LoVo (cell line): Measurements from ENCODE around the gene GRIP1.
A peak's percentile ranks its signal among the peaks of the same experiment; 100 is the strongest.

ENCODE experiments used
- DNase-seq: peaks from one replicate; pipeline ENCODE4 v3.0.0-alpha.2; 2016; ENCODE audit warnings: low spot score

Gene GRIP1

GRCh38 chr12:66453120-66453519 lies 225.8 kb downstream of the GRIP1 start:
- no peak for DNase-seq

- no peak for DNase-seq
Observed at GRCh38 chr12:66449531-66449930, 229.3 kb downstream of the GRIP1 start.

- no peak for DNase-seq
Observed at GRCh38 chr12:66447643-66448042, 231.2 kb downstream of the GRIP1 start.

GRCh38 chr12:66446276-66446675 lies 232.6 kb downstream of the GRIP1 start:
- DNase-seq: no peak

GRCh38 chr12:66441905-66442559 lies 236.8 kb downstream of the GRIP1 start:
- no peak for DNase-seq

GRCh38 chr12:66438601-66439000 lies 240.3 kb downstream of the GRIP1 start:
- DNase-seq: no peak

GRCh38 chr12:66430106-66430505 lies 248.8 kb downstream of the GRIP1 start:
- no peak for DNase-seq

DNA sequence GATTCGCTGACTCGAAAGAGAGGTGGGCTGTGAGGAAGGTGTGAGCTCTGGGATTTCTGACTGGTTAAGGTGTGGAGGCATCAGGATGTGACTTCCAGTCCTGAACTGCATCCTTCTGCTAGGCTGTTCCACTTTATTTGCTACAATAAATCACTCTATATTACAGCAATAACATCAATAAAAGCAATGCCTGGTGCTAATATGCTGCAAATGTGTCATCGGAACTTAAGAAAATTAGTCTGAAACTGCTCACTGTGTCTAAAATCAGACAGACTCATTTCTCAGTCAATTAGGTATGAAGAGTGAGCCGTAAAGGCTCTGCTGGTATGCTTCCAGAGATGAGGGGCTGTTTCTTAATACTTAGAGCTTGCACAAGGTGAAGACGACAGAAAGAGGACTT lies 250.0 kb downstream of the GRIP1 start:
- no peak for DNase-seq

- DNase-seq: no peak
Observed at GRCh38 chr12:66428261-66428660, 250.6 kb downstream of the GRIP1 start.

DNA sequence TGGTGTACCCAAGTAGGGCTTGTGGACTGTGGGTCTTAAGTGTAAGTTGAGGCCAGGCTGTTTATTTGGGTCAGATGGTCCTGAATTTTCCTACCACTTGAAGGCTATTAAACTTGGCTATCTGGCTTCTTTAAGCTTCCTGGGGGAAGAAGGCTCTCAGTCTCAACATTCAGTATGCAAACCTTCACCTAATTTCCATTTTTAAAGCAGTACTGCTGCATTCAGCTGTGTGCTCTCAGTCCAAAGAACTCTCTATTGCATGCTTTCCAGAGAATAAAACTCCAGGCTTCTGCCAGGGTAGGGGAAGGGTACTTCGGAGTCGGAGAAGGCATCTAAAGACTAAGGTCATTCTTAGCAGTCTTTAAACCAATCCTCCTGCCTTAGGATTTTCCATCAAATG lies 252.2 kb downstream of the GRIP1 start:
- no peak for DNase-seq

- no peak for DNase-seq
Observed at GRCh38 chr12:66423266-66423665, 255.6 kb downstream of the GRIP1 start.

- DNase-seq: no peak
Observed at GRCh38 chr12:66418908-66419307, 260.0 kb downstream of the GRIP1 start.

- no peak for DNase-seq
Observed at GRCh38 chr12:66417217-66417616, 261.7 kb downstream of the GRIP1 start.

DNA sequence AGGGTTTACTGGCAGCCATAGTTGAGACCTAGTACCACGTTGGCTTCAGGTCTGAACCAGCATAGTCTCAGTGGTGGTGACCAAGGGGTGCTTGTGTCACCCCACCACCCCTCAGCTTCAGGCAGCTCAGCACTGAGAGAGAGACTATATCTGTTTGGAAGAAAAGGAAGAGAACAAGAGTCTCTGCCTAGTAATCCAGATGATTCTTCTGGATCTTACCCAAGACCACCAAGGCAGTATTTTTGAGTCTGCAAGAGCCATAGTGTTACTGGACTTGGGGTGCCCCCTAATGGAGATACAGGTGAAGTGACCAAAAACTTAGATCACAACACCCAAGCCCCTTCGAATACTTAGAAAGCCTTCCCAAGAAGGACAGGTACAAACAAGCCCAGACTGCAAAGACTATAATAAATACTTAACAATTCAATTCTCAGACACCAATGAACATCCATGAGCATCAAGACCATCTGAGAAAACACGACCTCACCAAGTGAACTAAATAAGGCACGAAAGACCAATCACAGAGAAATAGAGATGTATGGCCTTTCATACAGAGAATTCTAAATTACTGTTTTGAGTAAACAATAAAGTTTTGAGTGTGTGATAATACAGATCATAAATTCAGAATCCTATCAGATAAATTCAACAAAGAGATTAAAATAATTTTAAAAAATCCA lies 269.5 kb downstream of the GRIP1 start:
- peak; percentile 50 for DNase-seq

GRCh38 chr12:66405395-66405794 lies 273.5 kb downstream of the GRIP1 start:
- no peak for DNase-seq

DNA sequence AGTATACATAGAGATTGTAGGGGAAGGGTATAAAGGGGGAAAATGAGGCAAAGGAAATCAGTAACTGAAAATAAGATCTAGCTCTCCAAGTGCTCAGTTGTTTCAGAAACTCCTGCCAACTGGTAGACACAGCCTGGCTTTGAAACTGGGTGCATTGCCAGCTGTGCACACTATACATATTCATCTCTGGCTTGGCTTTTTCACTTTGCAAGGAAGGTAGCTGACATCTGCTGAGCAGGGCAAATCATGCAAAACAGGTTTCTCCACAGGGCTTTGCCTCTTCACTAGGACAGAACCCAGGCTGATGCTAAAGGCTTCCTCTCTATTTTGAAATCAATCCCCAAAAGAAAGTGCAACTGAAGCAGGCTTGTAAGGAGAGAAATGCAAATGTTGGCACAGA lies 275.1 kb downstream of the GRIP1 start:
- no peak for DNase-seq

- DNase-seq: no peak
Observed at GRCh38 chr12:66399911-66400306, 279.0 kb downstream of the GRIP1 start.

DNA sequence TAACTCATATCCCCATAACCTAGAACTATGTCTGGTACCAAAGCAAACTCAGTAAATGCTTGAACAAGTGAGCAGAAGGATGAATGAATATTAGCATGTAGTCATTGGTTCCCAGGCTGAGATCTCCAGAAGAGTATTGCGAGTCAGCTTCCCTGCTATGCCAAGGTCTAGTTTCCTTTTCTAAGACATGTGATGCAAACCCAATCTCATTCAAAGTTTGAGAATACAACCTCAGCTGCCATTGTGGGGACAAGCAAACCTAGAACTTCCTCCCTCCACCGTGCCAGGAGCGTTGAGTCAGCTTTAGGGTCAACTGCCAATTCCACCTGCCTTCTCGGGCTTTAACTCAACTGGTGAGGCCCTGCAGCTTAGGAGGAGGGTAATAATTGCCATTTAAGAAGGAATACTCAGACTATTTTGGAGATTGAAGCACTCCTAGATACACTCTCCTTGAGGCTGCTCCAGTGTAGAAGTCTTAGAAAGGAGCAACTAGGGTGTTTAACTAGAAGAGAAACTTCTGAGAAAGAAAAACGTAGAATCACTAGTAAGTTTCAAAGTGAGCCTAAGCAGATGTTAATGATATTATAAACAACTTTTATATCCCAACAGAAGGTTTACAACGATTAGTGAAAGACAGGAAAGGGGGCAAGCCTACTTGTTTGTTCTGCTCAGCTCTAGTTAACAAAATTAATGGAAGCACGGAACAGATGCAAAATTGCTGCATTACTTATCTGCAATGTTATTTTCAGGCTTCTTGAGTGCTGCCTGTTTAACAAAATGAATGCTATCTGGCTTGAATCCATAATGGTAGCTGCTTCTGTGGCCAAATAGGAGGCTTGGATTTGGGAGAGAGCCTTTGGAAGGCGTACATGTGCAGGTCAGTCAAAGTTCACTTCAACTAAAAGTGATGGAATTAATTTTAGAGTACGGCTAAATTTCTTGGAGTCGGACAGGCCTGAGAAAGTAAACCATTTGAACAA lies 279.7 kb downstream of the GRIP1 start:
- DNase-seq: no peak

DNA sequence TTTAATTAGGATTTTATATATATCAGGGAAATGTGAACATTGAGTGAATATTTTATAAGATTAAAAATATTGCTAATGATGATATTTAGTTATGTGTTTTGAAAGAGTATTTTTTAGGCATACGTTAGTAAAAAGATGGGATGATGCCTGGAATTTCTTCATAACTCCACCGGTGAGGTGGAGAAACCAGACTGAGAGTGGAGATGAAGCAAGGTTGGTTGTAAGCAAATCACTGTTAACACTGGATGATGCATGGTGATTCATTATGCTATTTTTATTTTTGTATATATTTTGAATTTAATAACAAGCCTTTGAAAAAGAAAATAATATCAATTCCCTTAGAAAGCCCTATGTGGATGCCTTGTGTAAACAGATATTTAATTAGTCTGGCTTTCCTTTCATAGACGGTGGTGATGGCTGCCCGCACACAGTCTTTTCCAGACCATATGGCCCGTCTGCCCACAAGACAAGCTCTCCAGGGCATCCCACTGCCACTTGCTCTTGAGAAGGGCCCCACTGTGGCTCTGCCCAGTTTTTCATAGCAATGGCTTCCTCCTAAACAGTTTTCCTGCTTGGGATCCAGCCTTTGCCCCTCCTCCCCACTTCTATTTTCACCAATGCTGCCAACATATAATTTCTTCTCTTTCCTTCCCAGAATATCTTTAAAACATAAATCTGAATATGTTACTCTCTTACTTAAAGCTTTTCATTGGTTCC lies 281.1 kb downstream of the GRIP1 start:
- no peak for DNase-seq

GRCh38 chr12:66393890-66394289 lies 285.0 kb downstream of the GRIP1 start:
- DNase-seq: no peak

DNA sequence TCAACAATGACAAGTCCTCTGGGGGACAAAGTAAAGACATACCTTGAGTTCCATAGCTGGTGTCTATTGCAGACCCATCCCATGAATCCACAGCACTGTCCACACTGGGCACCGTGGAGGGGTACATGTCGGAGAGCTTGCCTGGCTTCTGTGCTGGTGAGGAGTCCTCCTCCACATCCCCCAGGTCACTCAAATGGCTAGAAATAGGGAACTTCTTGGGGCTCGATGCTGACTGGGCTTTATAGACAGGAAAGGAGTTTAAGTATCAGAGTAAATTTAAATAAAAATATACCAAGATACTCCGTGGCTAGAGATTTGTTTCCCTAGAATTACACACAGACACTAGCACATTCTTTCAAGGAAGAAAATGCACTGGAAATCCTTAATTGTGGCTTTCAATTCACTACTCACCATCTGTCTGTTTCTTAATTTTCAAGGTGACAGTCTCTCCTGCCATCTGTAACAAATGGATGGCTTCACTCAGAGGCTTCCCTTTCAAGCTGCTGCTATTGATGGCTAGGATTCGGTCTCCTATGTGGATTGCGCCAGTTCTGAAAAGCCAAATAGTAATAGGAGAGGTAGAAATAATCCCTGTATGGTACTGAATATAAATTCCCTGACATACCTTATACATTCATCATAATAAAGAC lies 286.5 kb downstream of the GRIP1 start:
- no peak for DNase-seq

DNA sequence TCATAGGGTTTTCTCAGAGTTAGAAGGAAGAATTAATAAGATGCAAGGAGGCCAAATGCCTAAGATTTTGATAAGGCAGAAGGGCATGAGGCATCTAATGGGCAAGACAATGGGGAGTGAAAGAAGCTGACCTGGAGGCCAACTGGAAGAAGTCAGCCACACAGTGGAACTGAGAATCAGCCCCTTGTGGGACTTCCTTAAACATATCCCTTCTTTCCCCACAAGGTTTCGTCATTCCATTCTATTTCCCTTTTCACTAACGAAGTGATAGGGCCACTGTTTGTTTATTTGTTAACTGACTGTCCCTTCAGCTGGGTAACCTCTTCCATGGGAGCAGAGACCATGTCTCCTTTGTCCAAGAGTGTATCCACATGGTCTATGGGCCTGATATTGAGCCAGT lies 290.4 kb downstream of the GRIP1 start:
- no peak for DNase-seq
